HEK293T (cell line): ENCODE measurements around the gene CD74.

Experiments
- CTCF ChIA-PET: fragments of 350-600 bp; formaldehyde crosslinking; extraction: SDS; loops from one replicate; lab custom pipeline; 2021; ENCODE audit warnings: antibody characterized with exemption, inconsistent platforms; lab: Yijun Ruan, JAX
- POLR2A ChIA-PET: fragments of 350-600 bp; formaldehyde crosslinking; extraction: SDS; loops from one replicate; lab custom pipeline; 2020; ENCODE audit warnings: antibody characterized with exemption, inconsistent platforms; lab: Yijun Ruan, JAX
- DNase-seq: peaks from one replicate; pipeline ENCODE4 v3.0.0; 2012; ENCODE audit warnings: mixed read lengths; ENCODE audit errors: extremely low spot score
- ARNT ChIP-seq: fragments of 450-650 bp; IDR thresholded peaks from 2 replicates; pipeline ENCODE4 v1.6.1; 2017; ENCODE audit warnings: mild to moderate bottlenecking
- BHLHE40 ChIP-seq: fragments of 450-650 bp; IDR thresholded peaks from 2 replicates; pipeline ENCODE4 v1.6.1; 2016; ENCODE audit warnings: mild to moderate bottlenecking, moderate library complexity, borderline replicate concordance
- CTBP1 ChIP-seq: fragments of 450-650 bp; IDR thresholded peaks from 2 replicates; pipeline ENCODE4 v1.6.1; 2016; ENCODE audit warnings: borderline replicate concordance
- ELF4 ChIP-seq: fragments of 450-650 bp; IDR thresholded peaks from 2 replicates; pipeline ENCODE4 v1.6.1; 2017; ENCODE audit warnings: antibody characterized with exemption
- FOXA1 ChIP-seq: fragments of 450-650 bp; IDR thresholded peaks from 2 replicates; pipeline ENCODE4 v1.6.1; 2016; ENCODE audit warnings: mild to moderate bottlenecking
- FOXK2 ChIP-seq: fragments of 450-650 bp; IDR thresholded peaks from 2 replicates; pipeline ENCODE4 v1.6.1; 2016; ENCODE audit warnings: mild to moderate bottlenecking
- FOXM1 ChIP-seq: fragments of 450-650 bp; IDR thresholded peaks from 2 replicates; pipeline ENCODE4 v1.6.1; 2017; ENCODE audit warnings: mild to moderate bottlenecking, borderline replicate concordance
- HDGF ChIP-seq: fragments of 450-650 bp; IDR thresholded peaks from 2 replicates; pipeline ENCODE4 v1.6.1; 2017; ENCODE audit warnings: antibody characterized with exemption, borderline replicate concordance
- L3MBTL2 ChIP-seq: fragments of 450-650 bp; conservative IDR thresholded peaks from 2 replicates; pipeline ENCODE4 v1.6.1; 2016; ENCODE audit warnings: mild to moderate bottlenecking
- LEF1 ChIP-seq: fragments of 450-650 bp; IDR thresholded peaks from 2 replicates; pipeline ENCODE4 v1.6.1; 2017; ENCODE audit warnings: mild to moderate bottlenecking, borderline replicate concordance
- NFRKB ChIP-seq: fragments of 450-650 bp; IDR thresholded peaks from 2 replicates; pipeline ENCODE4 v1.6.1; 2016; ENCODE audit warnings: mild to moderate bottlenecking, moderate library complexity
- SP1 ChIP-seq: fragments of 450-650 bp; IDR thresholded peaks from 2 replicates; pipeline ENCODE4 v1.6.1; 2017
- SUZ12 ChIP-seq: fragments of 450-650 bp; IDR thresholded peaks from 2 replicates; pipeline ENCODE4 v1.6.1; 2016; ENCODE audit warnings: mild to moderate bottlenecking
- TARDBP ChIP-seq: fragments of 450-650 bp; IDR thresholded peaks from 2 replicates; pipeline ENCODE4 v1.6.1; 2016
- ZNF384 ChIP-seq: fragments of 450-650 bp; IDR thresholded peaks from 2 replicates; pipeline ENCODE4 v1.6.1; 2016
- TF ChIP-seq, protein P1 (sequence below): fragments of 450-650 bp; IDR thresholded peaks from 2 replicates; pipeline ENCODE4 v1.6.1; 2016

Gene CD74

DNA sequence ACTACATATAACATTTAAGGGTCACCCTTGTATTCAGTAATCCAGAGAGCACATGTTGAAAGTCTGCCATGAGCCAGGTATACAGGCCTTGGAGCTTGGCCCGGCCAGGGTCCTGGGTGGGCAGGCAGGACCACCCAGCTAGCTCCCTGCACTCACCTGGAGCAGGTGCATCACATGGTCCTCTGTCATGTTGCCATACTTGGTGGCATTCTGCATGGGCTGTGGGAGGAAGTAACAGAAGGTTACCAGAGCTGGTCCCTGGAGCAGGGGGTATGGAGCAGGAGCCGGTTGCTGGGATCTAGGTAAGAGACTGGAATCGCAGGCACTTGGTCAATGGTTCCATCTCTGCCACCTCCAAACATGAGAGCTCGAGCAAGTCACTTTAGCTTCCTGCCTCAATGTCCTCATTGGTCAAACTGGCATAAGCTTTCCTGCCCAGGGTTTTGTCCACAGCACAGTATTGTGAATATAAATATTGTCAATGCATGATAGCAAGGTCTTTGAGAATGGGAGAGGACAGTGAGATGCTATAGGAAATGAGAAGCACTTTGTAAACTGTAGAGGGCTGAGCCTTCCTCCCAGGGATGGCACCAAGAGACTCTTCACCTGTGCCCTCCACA, 6.5 kb downstream of the CD74 start:
- POLR2A ChIA-PET: no interaction called here
- CTCF ChIA-PET: interaction anchor here (0.6 kb wide), 1 partner anchor 33 kb away, joined by 4 read pairs; no protein-coding TSS in a partner anchor
- no peak for TF ChIP-seq ARNT
- no peak for DNase-seq

DNA sequence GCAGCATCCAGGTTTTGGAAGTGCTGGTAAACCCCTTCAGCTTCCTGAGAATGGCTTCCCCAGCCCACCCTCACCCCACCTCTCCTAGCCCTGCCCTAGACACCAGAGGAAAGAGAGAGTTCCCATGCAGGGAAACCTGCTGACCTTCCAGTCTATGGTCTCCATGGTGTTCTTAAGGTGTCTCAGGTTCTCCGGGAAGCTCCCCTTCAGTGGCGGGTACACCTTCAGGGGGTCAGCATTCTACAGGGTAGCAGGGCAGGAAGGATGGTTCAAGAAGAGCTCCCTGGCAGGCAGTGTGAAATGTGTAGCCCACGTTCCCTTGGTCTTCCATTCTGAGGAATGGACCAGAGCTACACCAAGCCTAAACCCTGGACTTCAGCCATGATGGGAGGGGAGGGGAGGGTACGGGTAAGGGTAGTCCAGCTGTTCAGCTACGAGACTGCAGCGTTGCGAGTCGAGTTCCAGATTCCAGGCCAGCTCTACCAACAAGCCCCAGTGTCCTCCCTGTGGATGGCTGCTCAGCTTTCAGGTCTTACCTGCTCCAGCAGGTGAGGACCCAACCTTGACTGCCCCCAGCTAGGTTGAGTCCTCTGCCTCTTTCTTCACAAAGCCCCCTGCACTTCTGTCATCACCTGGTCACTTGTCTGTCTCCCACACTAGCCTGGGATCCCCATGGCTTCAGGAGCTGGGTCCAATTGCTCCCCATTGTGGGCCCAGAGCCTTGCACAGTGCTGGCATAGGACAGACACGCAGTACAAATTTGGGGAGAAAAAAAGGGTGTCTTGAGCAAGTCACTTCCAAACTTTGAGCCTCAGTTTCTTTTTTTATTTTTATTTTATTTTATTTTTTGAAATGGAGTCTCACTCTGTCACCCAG, 7.5 kb downstream of the CD74 start:
- no peak for DNase-seq

DNA sequence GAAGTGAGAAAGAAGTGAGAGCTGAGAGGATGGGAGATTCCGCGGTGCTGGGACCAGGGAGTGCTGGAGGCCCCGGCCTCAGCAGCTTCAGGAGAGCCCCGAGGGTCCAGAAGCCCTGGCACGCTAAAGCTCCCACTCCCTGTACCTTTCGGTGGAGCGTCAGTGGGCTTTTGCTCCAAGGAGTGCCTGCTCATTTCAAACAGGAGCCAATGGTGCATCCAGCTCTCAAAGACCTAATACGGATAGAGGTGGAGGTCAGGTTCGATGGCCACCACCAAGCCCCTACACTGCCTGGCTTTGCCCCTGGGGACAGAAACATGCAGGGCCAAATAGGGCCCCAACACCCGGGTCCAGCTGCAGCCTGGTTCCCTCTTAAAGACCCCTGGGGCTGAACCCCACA, 8.2 kb downstream of the CD74 start:
- DNase-seq: no peak
- CTCF ChIA-PET: interaction anchor here (0.6 to 0.8 kb wide), 2 partner anchors 30 to 34 kb away, joined by 3 read pairs; no protein-coding TSS in a partner anchor
- TF ChIP-seq SP1: no peak
- no peak for TF ChIP-seq HDGF
- no peak for TF ChIP-seq FOXK2
- TF ChIP-seq, protein P1, sequence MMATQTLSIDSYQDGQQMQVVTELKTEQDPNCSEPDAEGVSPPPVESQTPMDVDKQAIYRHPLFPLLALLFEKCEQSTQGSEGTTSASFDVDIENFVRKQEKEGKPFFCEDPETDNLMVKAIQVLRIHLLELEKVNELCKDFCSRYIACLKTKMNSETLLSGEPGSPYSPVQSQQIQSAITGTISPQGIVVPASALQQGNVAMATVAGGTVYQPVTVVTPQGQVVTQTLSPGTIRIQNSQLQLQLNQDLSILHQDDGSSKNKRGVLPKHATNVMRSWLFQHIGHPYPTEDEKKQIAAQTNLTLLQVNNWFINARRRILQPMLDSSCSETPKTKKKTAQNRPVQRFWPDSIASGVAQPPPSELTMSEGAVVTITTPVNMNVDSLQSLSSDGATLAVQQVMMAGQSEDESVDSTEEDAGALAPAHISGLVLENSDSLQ: no peak
- TF ChIP-seq L3MBTL2: no peak
- TF ChIP-seq FOXA1: no peak
- POLR2A ChIA-PET: no interaction called here

More for the DNA sequence above, 7.5 kb downstream of the CD74 start:
- ChIA-PET POLR2A (no interaction called here), CTCF (interaction anchor here (0.6 to 0.8 kb wide), 3 partner anchors 29 to 34 kb away, joined by 3 to 4 read pairs (median 3); no protein-coding TSS in a partner anchor)
- TF ChIP-seq HDGF: no peak
- no peak for TF ChIP-seq LEF1
- TF ChIP-seq, protein P1: no peak
- no peak for TF ChIP-seq ARNT
- no peak for TF ChIP-seq CTBP1

GRCh38 chr5:150404121-150404520, 8.6 kb downstream of the CD74 start:
- POLR2A ChIA-PET: no interaction called here
- no peak for DNase-seq
- TF ChIP-seq FOXM1: no peak
- no peak for TF ChIP-seq NFRKB
- no peak for TF ChIP-seq ARNT
- no peak for TF ChIP-seq CTBP1
- no peak for TF ChIP-seq SUZ12
- no peak for TF ChIP-seq BHLHE40
- no peak for TF ChIP-seq FOXK2
- no peak for TF ChIP-seq ZNF384
- CTCF ChIA-PET: interaction anchor here (0.8 kb wide), 1 partner anchor 35 kb away, joined by 3 read pairs; no protein-coding TSS in a partner anchor

DNA sequence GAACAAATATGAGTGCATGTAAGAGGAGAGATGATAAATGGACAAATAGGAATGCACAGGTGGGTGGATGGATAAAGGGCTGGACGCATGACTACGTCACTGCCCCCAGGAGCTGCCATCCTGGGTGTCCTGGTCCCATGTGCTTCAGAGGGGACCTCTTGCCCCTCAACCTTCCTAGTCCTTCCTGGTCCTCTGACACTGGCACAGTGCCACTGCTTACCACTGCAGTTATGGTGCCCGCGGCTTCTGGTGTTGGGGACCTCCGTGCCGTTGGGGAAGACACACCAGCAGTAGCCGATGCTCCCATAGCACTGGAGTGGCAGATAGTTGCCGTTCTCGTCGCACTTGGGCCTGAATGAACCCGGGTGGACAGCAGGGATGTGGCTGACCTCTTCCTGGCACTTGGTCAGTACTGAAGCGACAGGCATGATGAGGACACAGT, 9.8 kb downstream of the CD74 start:
- ChIA-PET POLR2A (no interaction called here), CTCF (no interaction called here)
- no peak for DNase-seq
- TF ChIP-seq FOXM1 (no peak), CTBP1 (no peak), ELF4 (no peak), SUZ12 (no peak), TARDBP (no peak), FOXK2 (no peak), NFRKB (no peak), BHLHE40 (no peak), ZNF384 (no peak), SP1 (no peak), FOXA1 (no peak), ARNT (no peak), HDGF (no peak)
- TF ChIP-seq, protein P1: no peak

DNA sequence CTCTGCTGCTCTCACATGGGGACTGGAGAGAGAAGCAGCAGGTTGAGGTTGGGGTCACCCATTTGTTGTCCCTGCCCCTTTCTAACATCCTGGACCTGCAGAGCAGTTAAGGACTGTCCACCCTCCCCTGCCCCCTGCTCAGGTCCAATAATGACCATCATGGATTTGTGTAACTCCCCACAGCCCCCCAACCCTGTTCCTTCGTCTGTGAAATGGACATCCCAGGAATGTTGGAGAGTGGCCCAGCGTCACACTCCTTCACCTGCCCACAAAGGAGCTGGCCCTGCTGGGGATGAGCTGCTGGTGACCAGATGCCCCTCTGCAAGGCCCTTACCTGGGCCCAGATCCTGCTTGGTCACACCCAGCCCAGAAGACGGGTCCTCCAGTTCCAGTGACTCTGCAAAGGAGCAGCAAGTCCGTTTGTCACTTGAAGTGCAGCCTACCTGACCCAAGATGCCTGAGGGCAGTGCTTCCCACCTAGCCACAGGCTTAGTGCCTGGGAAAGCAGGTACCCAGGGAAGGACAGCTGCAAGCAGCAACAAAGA, 10.4 kb downstream of the CD74 start:
- no peak for DNase-seq
- POLR2A ChIA-PET: no interaction called here
- TF ChIP-seq L3MBTL2 (no peak), LEF1 (no peak), FOXA1 (no peak), TARDBP (no peak), FOXM1 (no peak), HDGF (no peak), BHLHE40 (no peak), SUZ12 (no peak), ZNF384 (no peak), SP1 (no peak), ARNT (no peak), FOXK2 (no peak), CTBP1 (no peak), NFRKB (no peak), ELF4 (no peak)
- TF ChIP-seq, protein P1: no peak
- CTCF ChIA-PET: no interaction called here
